Measurements from ENCODE around the gene PTPRM. TPM values are rescaled to one million over a fixed set of nuclear protein-coding genes. Genes with fewer than 3 reads are reported as not detected.

Gene PTPRM
- total and polyA plus RNA-seq, 2 of the 8 experiments (the other 6 are each of a cell fraction or from before 2014, with no cell fraction given): 4.1 to 7.0 TPM

DNA sequence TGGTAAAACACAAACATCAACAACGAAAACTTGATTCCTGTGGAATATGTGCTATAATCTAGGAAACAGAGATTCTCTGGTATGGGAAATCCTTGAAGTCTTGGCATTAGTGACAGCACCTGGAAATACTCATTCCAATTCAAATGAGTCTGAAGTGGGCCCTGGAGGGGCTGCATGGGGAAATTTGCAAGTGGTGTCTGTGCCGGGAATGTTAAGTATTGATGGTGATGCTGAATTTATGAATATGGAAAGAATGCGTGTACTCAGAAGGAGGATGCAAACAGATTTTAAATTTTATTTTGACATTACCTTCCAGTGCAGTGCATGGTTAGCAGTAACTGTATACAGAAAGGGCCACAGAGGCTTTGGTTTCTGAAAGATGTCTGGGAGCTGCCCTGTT lies 37.2 kb downstream of the PTPRM start:
- Histone ChIP-seq H2AK5ac (ENCODE audit: low read depth, low read length) (no peak overlapping the region), H3K79me1 (ENCODE audit: low read depth, low read length) (no peaks in the 10 kb centered on the region), H3K27me3 (replicated peaks in 1 of 4; ENCODE audit: control insufficient read depth in 3 of 4, extremely low read depth in 1 of 4, insufficient read depth in 3 of 4, low read length in 3 of 4) (no peaks in the 10 kb centered on the region), H4K91ac (replicated peaks; ENCODE audit: insufficient read length, low read length) (no peak overlapping the region), H4K20me1 (replicated peaks in 1 of 2; ENCODE audit: control insufficient read depth in 1 of 2, insufficient read depth in 2 of 2, low read length in 2 of 2) (no peaks in the 10 kb centered on the region), H2BK12ac (ENCODE audit: low read depth, low read length) (no peak overlapping the region), H2BK15ac (ENCODE audit: low read length) (no peak overlapping the region), H3K79me2 (ENCODE audit: control insufficient read depth in 1 of 2, insufficient read depth in 2 of 2, low read length in 2 of 2) (no peaks in the 10 kb centered on the region), H3K4ac (replicated peaks; ENCODE audit: insufficient read length, low read depth, low read length) (no peak overlapping the region), H4K8ac (ENCODE audit: extremely low read depth, insufficient read depth, low read length) (no peak overlapping the region), H3K36me3 (ENCODE audit: control insufficient read depth in 2 of 4, insufficient read depth in 4 of 4, low read length in 3 of 4) (no peaks in the 10 kb centered on the region), H3K9ac (replicated peaks in 1 of 4; ENCODE audit: extremely low read depth in 1 of 4, low read depth in 3 of 4, low read length in 3 of 4) (no peak overlapping the region; a peak in 1 of 7 replicates), H2BK5ac (ENCODE audit: low read depth, low read length) (no peak overlapping the region), H3K14ac (ENCODE audit: insufficient read length) (no peak overlapping the region), H2BK120ac (replicated peaks; ENCODE audit: low read depth, low read length) (no peak overlapping the region), H3K27ac (ENCODE audit: low read depth, low read length) (no peak overlapping the region), H2AFZ (ENCODE audit: low read length) (no peak overlapping the region), H3K4me3 (ENCODE audit: extremely low read depth in 1 of 4, insufficient read depth in 2 of 4, low read depth in 3 of 4, low read length in 4 of 4) (no peak overlapping the region), H2BK20ac (ENCODE audit: low read length) (no peak overlapping the region), H3K4me2 (ENCODE audit: insufficient read depth in 1 of 2, low read depth in 2 of 2, low read length in 2 of 2) (peak overlapping the region in 1 of 2 experiments; percentile 32; a peak in 2 of 4 replicates), H3K9me3 (ENCODE audit: insufficient read depth in 2 of 2, low read depth in 1 of 2, low read length in 1 of 2) (no peaks in the 10 kb centered on the region), H3K23ac (ENCODE audit: insufficient read length) (no peak overlapping the region), H3K23me2 (ENCODE audit: low read depth, low read length) (no peaks in the 10 kb centered on the region), H3K56ac (replicated peaks; ENCODE audit: insufficient read length, low read depth, low read length) (no peak overlapping the region), H3K18ac (ENCODE audit: extremely low read depth, low read length) (no peak overlapping the region), H3K4me1 (replicated peaks in 1 of 4; ENCODE audit: control insufficient read depth in 3 of 4, insufficient read depth in 4 of 4, low read length in 3 of 4) (peaks cover 0 to 21% (median 9%) of the 10 kb centered on the region in 4 experiments), H4K5ac (ENCODE audit: insufficient read length, low read depth, low read length) (no peak overlapping the region)
- WGBS, 2 experiments (ENCODE audit: extremely low coverage in 1 of 2, insufficient coverage in 1 of 2, insufficient read length in 1 of 2, insufficient replicate concordance in 2 of 2, low coverage in 1 of 2, low lambda C conversion rate in 2 of 2, missing lambda C conversion rate in 1 of 2): 66% methylated on average over 3 of the region's 3 CpGs; no CpG with 5 or more reads in 1 of the 2 experiments
- FAIRE-seq: no peak
- ChIA-PET CTCF (ENCODE audit: partially characterized antibody) (interaction anchor here (0.9 to 1.9 kb wide), 4 partner anchors 9 to 332 kb away, joined by 3 to 5 read pairs (median 4); partner anchors contain the start of gene PTPRM), POLR2A (ENCODE audit: partially characterized antibody) (no interaction called here)
- no peak for DNase-seq (ENCODE audit: low read depth in 1 of 2, low spot score in 2 of 2)
- no peak for TF ChIP-seq RFX5 (IDR thresholded peaks at IDR 0.05; ENCODE audit: borderline replicate concordance, low read depth, low read length)
